HFF-Myc (cell line): Measurements from ENCODE around the gene LRRFIP1.

Experiments used
- DNase-seq: peaks from one replicate; pipeline ENCODE4 v3.0.0-alpha.2; 2011; ENCODE audit warnings: low read depth; ENCODE audit errors: extremely low read depth
- H3K4me3 ChIP-seq: replicated peaks from 2 replicates; pipeline ENCODE4 v1.5.1; 2011; ENCODE audit warnings: low read depth, mild to moderate bottlenecking, control low read depth, low read length
- TF ChIP-seq, protein P1 (sequence below): IDR thresholded peaks from 2 replicates; pipeline ENCODE4 v1.5.1; 2012; ENCODE audit warnings: mild to moderate bottlenecking, low read depth, low read length, control low read depth; ENCODE audit errors: missing control alignments

LRRFIP1 gene

DNA sequence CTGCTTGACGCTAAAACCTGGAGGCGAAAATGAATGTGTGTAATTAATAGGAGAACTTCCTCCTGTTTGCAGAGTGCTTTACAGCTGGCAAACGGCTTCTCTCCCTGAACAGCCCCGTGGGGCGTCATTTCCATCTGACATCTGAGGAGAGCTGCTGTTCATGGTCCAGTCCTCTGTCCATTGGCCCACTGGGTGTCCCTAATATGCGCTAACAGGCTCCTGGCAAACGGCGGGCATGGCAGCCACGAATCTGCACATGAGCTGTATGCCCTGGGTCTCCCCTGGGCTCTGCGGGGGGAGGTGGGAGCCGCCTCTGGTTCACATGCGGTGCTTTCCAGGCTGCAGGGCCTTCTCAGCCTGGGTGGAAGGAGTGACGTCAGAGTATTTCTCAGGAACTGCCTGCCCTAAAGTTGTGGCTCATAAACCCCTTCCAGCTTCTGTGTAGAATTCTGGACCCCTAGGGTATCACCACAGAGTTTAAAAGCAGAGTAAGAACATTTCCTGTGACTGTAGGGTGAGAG is 73.2 kb downstream of the LRRFIP1 start:
- peak; percentile 63 for DNase-seq
- TF ChIP-seq, protein P1, sequence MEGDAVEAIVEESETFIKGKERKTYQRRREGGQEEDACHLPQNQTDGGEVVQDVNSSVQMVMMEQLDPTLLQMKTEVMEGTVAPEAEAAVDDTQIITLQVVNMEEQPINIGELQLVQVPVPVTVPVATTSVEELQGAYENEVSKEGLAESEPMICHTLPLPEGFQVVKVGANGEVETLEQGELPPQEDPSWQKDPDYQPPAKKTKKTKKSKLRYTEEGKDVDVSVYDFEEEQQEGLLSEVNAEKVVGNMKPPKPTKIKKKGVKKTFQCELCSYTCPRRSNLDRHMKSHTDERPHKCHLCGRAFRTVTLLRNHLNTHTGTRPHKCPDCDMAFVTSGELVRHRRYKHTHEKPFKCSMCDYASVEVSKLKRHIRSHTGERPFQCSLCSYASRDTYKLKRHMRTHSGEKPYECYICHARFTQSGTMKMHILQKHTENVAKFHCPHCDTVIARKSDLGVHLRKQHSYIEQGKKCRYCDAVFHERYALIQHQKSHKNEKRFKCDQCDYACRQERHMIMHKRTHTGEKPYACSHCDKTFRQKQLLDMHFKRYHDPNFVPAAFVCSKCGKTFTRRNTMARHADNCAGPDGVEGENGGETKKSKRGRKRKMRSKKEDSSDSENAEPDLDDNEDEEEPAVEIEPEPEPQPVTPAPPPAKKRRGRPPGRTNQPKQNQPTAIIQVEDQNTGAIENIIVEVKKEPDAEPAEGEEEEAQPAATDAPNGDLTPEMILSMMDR, result no peak
- H3K4me3 ChIP-seq, result no peak overlapping the region

DNA sequence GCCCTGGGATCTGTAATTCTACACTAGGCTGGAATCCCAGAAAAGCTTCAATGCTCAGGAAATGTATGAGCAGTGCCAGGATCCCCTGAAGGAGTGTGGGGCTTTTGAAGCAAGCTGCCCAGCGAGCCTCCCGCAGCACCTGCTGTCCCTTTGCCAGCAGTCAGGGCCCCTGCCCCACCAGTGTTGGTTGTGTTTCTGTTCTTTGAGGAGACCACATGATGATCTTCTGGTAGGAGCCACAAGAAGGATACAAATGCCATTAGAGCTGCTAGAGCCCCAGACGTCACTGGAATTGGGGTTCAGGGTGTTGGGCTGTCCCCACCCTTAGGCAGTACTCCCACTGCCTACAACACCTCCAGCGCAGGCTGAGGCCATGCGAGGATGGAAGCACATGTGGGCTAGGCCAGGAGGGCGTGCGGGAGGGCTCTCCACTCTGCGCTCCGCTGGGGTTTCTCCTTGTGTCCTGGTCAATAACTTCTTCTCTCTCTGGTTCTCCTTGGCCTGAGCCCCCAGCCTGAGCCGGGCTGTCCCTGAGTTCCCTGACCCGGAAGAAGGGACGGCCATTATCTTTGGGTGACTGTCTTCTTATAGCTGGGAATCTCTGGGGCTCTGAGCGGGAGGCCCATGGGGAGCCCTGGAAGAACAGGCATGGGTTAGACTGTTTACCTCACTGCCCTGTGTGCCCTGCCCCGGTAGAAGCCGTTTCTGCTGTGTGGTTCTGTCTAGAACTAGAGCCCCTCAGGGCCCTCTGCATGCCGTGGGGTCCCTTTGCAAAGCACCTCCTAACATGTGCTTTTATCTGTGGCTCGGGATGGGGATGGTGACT is 73.9 kb downstream of the LRRFIP1 start:
- DNase-seq, result no peak
- TF ChIP-seq, protein P1, result no peak
- H3K4me3 ChIP-seq, result no peak overlapping the region

DNA sequence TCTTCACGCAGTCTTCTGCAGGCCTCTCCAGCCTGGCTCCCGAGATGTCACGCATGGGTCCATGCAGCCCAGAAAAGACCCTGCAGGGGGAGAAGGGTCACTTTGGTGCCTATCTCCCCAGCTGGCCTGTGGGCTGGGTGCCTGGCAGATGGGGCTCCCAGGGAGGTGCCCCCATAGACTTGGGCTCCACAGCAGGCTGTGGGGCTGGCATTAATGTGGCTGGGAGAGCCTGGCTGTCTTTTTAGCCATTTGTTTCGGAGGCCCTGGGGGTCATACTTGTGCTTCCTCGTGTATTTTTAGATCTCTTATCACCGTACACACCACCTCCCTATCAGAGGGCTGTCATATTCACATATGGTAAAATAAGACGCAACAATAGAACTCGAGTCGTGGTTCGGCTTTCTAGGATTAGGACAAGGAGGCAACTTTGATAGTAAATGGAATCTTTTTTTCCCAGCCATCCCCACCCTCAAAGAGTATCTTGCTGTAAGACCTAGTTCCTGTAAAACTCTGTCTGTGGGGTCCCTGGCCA is 74.5 kb downstream of the LRRFIP1 start:
- no peak for DNase-seq

DNA sequence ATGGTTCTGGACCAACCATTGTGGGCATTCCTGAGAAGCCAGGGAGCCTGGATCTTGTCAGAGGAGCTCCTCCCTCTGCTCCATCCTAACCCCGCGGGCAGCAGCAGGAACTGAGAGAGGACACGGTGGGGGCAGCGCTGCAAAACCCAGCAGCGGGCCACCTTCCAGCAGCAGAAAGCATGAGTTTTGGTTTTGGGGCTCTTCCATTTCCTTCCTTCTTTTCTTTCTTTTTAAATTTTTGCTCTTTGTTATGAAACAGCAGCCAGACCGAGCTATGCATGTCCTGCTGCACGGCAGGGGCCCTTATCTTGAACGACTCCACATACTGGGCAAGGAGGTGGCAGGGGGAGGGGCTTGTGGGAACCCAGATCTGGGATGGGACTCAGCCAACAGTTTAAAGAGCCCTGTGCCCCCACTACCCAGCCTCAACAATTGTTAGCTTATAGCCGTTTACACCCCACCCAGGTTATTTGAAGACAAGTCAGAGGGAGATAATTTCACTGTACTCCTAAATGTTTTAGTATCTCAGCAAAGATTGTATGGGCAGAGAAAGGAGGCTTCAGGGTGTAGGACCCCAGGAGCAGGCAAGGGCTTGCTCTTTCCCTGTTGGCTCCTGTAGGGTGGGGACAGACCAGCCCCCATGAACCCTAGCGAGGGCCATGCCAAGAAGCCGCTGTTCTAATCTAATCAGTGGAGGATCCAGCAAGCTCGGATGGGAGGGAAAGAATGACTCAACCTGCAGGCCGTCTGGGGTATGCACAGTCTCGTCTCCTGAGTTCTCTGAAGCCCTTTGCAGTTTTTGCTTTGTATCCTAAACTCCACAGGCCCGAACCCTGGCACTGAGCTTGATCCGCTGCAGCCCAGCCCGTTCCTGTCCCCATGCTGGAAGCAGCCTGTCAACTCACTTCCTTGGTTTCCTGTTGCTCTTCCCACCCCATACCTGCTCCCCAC is 75.3 kb downstream of the LRRFIP1 start:
- TF ChIP-seq, protein P1, result no peak
- no peak overlapping the region for H3K4me3 ChIP-seq
- no peak for DNase-seq

More for the DNA sequence above, 74.5 kb downstream of the LRRFIP1 start:
- no peak overlapping the region for H3K4me3 ChIP-seq
- TF ChIP-seq, protein P1, result no peak

DNA sequence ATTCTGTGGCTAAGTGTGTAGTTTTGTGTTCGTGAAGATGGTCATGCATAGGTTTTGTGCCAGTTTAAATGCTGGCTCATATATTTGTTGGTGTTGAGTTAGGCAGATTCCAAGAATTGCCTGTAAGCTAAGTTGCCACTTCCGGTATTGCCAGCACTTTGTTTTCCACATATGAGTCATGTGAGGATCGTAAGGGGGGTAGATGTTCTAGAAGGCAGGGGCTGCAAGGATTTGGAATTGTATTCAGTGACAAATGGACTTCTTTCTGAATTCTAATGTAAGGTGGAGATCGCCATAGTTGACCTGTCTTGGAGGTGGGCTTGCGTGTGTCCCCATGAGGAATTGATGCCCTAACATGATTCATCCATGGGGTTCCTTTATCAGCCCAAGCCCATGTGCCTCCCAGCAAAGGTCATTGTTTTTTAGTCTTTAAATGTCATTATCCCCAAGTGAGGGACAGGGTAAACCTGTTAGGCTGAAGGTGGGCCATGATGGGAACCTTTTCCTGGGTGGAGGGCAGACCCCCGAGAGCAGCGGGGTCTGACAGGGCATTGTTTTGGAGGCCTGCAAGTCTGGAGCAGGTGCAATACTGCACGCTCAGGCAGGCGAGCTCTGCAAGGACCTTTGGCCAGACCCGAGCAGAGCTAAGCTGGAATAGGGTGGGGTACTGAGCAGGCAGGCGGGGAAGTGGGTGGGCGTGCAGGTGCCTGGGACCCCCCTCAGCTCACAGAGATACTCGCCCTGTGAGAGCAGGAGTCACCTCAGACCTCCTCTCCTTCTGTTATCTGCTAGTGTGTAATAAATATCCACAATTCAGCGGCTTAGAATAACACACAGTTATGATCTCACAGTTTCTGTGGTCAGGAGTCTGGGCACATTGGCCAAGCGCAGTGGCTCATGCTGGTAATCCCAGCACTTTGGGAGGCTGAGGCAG is 77.4 kb downstream of the LRRFIP1 start:
- TF ChIP-seq, protein P1, result no peak
- DNase-seq, result no peak
- no peak overlapping the region for H3K4me3 ChIP-seq
